Measurements from ENCODE around the gene USP53.

DNA sequence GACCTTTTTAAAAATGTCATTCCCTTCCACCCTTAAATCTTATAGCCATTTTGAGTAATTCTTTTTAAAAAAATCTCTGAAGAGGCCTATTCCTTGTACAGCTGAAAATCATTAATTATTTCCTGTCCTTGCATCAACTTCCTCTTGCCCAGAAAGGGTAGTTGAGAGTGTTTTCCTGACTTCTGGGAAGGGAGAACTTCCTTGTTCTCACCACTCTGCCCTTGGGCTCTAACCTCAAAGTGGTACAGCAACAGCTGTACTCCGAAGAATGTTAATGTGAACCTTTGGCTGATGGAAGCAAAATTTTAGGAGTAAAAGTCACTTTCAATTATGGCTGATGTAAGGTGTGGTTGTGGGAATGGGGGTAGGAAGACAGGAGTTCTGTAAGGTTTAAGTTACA lies 124.5 kb downstream of the USP53 start:
- TF ChIP-seq CTCF (IDR thresholded peaks at IDR 0.05) (no peak), POLR2A (IDR thresholded peaks at IDR 0.05) (no peak)

All from testis (tissue), 2 donors.